Upper lobe of left lung (tissue), 6 donors: ENCODE data around the gene GKN1. TPM values are rescaled to one million over a fixed set of nuclear protein-coding genes. Genes with fewer than 3 reads are reported as not detected.

Source experiments
- ATAC-seq, 2 donors: fragments of 200-7000 bp; cut with Tn5 transposase; one replicate each; pipeline ENCODE4 v1.9.1; 2022; ENCODE audit warnings: mild to moderate bottlenecking in 2 of 2, moderate library complexity in 2 of 2; ENCODE audit not compliant: low FRiP score in 2 of 2
- DNase-seq, 2 donors: peaks; one replicate each; pipeline ENCODE4 v3.0.0-alpha.2; 2019 to 2020
- H3K27ac ChIP-seq, 4 donors: fragments of 200-600 bp; sonication (generic); one replicate each; pipeline ENCODE4 v1.5.1; 2016 to 2019
- H3K27me3 ChIP-seq, 4 donors: fragments of 200-600 bp; sonication (generic); one replicate each; pipeline ENCODE4 v1.5.1; 2017 to 2019
- H3K36me3 ChIP-seq, 4 donors: fragments of 200-600 bp; sonication (generic); one replicate each; pipeline ENCODE4 v1.5.1; 2016 to 2019
- H3K4me1 ChIP-seq, 4 donors: fragments of 200-600 bp; sonication (generic); one replicate each; pipeline ENCODE4 v1.5.1; 2018 to 2019
- H3K4me3 ChIP-seq, 4 donors: fragments of 200-600 bp; sonication (generic); one replicate each; pipeline ENCODE4 v1.5.1; 2017 to 2019; ENCODE audit warnings: mild to moderate bottlenecking in 2 of 4, moderate library complexity in 1 of 4
- H3K9me3 ChIP-seq, 4 donors: fragments of 200-600 bp; sonication (generic); one replicate each; pipeline ENCODE4 v1.5.1; 2018 to 2019
- CTCF ChIP-seq, 6 experiments: fragments of 450-650 bp in 4 of 6; fragments of 200-600 bp in 2 of 6; sonication (generic) in 2 of 6; IDR thresholded peaks; one replicate each; pipeline ENCODE4 v1.5.1; 2016 to 2019; ENCODE audit warnings: antibody characterized with exemption in 6 of 6
- EP300 ChIP-seq, 4 donors: sonication (generic); formaldehyde crosslinking; IDR thresholded peaks; one replicate each; pipeline ENCODE4 v1.5.1; 2017; ENCODE audit warnings: antibody characterized with exemption in 4 of 4, control low read depth in 2 of 4
- POLR2A ChIP-seq, 4 donors: fragments of 450-650 bp; IDR thresholded peaks; one replicate each; pipeline ENCODE4 v1.5.1; 2016 to 2017; ENCODE audit warnings: antibody characterized with exemption in 4 of 4, mild to moderate bottlenecking in 2 of 4
- POLR2AphosphoS5 ChIP-seq, 2 donors: sonication (generic); formaldehyde crosslinking; IDR thresholded peaks; one replicate each; pipeline ENCODE4 v1.5.1; 2017; ENCODE audit warnings: antibody characterized with exemption in 2 of 2
- WGBS, 2 donors: methylation state at CpG; one replicate each; pipeline ENCODE4 v1.1.5; 2017 to 2018; 5-methylcytosine and 5-hydroxymethylcytosine counted together
- total RNA-seq, 6 donors: library from RNA; depleted of rRNA in 4 of 6; stranded (reverse); fragments of >200 nt in 4 of 6; gene quantifications; one replicate each; pipeline versions ENCODE4 v1.1.0 to v1.2.1, GENCODE V29; 2016 to 2021
- donor health status: DM: no; HTN: no; CAD: no; lungs with moderate emphysema.
- donor health status: DM: no; HTN: yes; CAD: no; lungs with severe emphysema.

Gene GKN1
- total RNA-seq, 6 donors from 2014 or later: not detected

DNA sequence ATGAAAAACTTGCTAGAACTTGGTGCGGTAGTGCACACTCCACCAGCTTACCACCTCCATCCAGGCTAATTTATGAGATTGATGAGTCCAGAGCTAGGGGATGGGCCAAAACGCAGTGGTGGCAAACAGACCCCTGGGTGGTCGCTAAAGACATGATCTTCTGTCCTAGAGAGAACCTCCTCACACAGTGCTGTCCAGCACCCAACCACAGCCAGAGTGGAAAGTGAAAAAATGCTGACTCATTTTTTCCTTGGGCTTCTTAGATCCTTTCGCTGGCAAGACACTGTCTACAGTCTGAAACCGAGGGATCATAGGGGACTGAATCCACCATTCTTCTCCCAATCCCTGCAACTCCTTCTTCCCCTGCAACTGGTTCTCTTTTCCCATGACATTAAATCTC lies 42.6 kb downstream of the GKN1 start:
- WGBS, 2 donors: 64 to 75% methylated on average over 4 to 5 of the region's 5 CpGs
- TF ChIP-seq POLR2AphosphoS5 (IDR thresholded peaks at IDR 0.05) (no peak), EP300 (IDR thresholded peaks at IDR 0.05) (no peak), CTCF (IDR thresholded peaks at IDR 0.05) (no peak), POLR2A (IDR thresholded peaks at IDR 0.05) (no peak)
- Histone ChIP-seq H3K4me3 (no peak overlapping the region), H3K27me3 (peaks cover 0 to 9% (median 0%) of the 10 kb centered on the region in 4 donors), H3K27ac (no peak overlapping the region), H3K4me1 (peaks cover 7 to 23% (median 12%) of the 10 kb centered on the region in 4 donors), H3K9me3 (no peaks in the 10 kb centered on the region), H3K36me3 (no peaks in the 10 kb centered on the region)
- DNase-seq: no peak
- ATAC-seq: peak in 1 of 2 donors; percentile 20

GRCh38 chr2:69017835-69018234 lies 43.4 kb downstream of the GKN1 start:
- H3K27me3 ChIP-seq: peaks cover 0 to 9% (median 0%) of the 10 kb centered on the region in 4 donors
- peaks cover 7 to 17% (median 12%) of the 10 kb centered on the region in 4 donors for H3K4me1 ChIP-seq
- ATAC-seq: no peak
- H3K36me3 ChIP-seq: no peaks in the 10 kb centered on the region
- no peak overlapping the region for H3K27ac ChIP-seq
- no peaks in the 10 kb centered on the region for H3K9me3 ChIP-seq
- WGBS, 2 donors: 68 to 70% methylated on average over 3 of the region's 3 CpGs
- H3K4me3 ChIP-seq: no peak overlapping the region
- DNase-seq: no peak
- TF ChIP-seq POLR2A (IDR thresholded peaks at IDR 0.05) (no peak), CTCF (IDR thresholded peaks at IDR 0.05) (no peak), EP300 (IDR thresholded peaks at IDR 0.05) (no peak), POLR2AphosphoS5 (IDR thresholded peaks at IDR 0.05) (no peak)

DNA sequence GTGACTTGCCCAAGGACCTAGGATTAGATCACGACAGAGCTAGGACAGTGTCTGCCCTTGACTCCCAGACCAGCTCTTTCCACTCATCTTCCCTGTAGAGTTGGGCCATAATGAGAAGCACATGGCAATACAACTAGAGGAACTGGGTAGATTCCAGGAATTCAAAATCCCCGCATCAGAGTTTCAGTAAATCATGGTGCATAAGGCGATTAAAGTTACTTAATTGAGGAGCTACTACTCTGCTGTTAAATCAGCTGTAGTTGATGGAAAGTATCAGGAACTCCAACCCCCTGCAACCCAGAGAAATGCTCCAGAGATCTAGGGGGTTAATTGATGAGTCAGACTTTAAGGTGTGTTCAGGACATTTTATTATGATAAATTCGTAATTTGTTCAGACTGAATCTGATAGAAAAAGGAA lies 44.3 kb downstream of the GKN1 start:
- H3K4me1 ChIP-seq: peaks cover 4 to 11% (median 8%) of the 10 kb centered on the region in 4 donors
- H3K27ac ChIP-seq: no peak overlapping the region
- ATAC-seq: no peak
- WGBS, 2 donors: 81 to 83% methylated on average over 4 of the region's 4 CpGs
- no peak for DNase-seq
- no peaks in the 10 kb centered on the region for H3K9me3 ChIP-seq
- H3K27me3 ChIP-seq: peaks cover 0 to 2% (median 0%) of the 10 kb centered on the region in 4 donors
- no peak overlapping the region for H3K4me3 ChIP-seq
- TF ChIP-seq POLR2A (IDR thresholded peaks at IDR 0.05) (no peak), CTCF (IDR thresholded peaks at IDR 0.05) (no peak)
- no peaks in the 10 kb centered on the region for H3K36me3 ChIP-seq

- TF ChIP-seq EP300 (IDR thresholded peaks at IDR 0.05) (no peak), POLR2A (IDR thresholded peaks at IDR 0.05) (no peak), POLR2AphosphoS5 (IDR thresholded peaks at IDR 0.05) (no peak), CTCF (IDR thresholded peaks at IDR 0.05) (no peak)
- peaks cover 0 to 1% (median under 1%) of the 10 kb centered on the region in 4 donors for H3K4me1 ChIP-seq
- no peak overlapping the region for H3K27ac ChIP-seq
- no peaks in the 10 kb centered on the region for H3K36me3 ChIP-seq
- H3K9me3 ChIP-seq: no peaks in the 10 kb centered on the region
- no peak for ATAC-seq
- DNase-seq: no peak
- no peaks in the 10 kb centered on the region for H3K27me3 ChIP-seq
- H3K4me3 ChIP-seq: no peak overlapping the region
- WGBS, 2 donors: 66 to 68% methylated on average over 8 of the region's 8 CpGs
Observed at GRCh38 chr2:69020496-69021426, 46.3 kb downstream of the GKN1 start.
